COR-L47 (cell line): ENCODE results near the gene ELANE.

Experiments
- DNase-seq: peaks from one replicate; lab custom pipeline; 2025; lab: John Stamatoyannopoulos, UW

ELANE gene

GRCh38 chr19:879711-880438 lies 27.8 kb downstream of the ELANE start:
- DNase-seq, result no peak

DNA sequence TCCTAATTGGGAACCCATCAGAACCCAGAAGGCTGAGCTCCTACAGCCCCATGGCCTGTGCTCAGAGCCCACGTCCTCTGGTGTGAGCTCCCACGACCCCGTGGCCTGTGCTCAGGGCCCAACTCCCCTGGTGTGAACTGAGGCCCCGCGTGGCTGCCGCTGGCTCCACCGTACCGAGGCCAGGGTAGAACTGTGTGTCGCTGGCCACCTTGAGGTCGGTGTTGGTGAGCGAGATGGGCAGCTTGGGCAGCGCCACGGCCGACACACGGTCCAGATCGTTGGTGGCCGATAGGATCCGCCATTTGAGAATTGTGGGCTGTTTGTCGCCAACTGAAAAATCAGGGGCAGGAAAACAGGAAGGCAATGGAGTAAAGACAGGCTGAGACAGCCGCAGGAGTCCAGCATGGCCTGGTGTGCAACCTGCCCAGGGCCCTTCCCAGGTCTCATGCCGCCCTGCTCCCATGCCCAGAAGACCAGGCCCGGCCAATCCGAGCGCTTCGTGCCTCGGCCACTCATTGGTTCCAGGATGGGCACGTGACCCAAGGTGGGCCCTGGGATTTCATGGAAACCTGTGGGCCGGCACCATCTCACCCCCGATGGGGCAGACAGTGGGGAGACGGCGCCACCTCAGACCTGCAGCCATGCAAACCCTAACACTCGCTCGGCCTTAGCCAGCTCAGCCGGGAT lies 29.4 kb downstream of the ELANE start:
- no peak for DNase-seq

DNA sequence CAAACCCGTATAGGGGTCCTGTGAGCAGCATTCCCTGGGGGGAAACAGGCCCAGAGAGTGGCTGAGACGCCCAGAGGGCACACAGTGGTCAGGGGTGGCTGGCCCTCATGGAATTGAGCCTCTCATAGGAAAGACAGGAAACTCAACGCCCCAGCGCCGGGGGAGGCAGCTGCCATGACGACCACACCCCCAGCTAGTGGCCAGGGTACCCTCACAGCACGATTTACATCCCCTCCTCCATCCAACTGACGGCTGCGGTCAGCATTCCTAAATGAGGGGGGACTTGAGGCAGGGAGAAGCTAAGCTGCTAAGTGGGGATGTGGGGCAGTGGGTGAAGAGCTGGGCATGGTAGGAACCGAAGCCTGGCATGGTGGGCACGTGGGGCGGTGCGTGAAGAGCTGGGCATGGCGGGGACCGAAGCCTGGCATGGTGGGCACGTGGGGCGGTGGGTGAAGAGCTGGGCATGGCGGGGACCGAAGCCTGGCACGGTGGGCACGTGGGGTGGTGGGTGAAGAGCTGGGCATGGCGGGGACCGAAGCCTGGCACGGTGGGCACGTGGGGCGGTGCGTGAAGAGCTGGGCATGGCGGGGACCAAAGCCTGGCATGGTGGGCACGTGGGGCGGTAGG lies 30.9 kb downstream of the ELANE start:
- no peak for DNase-seq

GRCh38 chr19:883661-884211 lies 31.6 kb downstream of the ELANE start:
- DNase-seq, result no peak

- DNase-seq, result no peak
These were observed 32.5 kb downstream of the ELANE start for GRCh38 chr19:884420-885211.

- no peak for DNase-seq
These were observed 33.6 kb downstream of the ELANE start for GRCh38 chr19:885536-886224.

GRCh38 chr19:887072-887471 lies 35.0 kb downstream of the ELANE start:
- DNase-seq, result no peak

DNA sequence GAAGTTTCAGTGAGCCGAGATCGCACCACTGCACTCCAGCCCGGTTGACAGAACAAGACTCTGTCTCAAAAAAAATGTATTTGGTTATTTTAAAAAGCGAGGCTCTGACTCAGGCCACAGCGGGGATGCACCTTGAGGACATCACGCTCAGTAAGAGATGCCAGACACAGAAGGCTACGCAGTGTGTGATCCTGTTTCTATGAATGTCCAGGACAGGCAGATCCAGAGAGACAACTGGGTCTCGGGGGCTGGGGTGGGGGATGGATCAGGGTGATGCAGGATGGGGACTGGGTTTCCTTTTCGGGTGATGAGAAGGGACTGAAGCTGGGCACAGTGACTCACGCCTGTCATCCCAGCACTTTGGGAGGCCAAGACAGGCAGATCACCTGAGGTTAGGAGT lies 35.5 kb downstream of the ELANE start:
- DNase-seq, result no peak

DNA sequence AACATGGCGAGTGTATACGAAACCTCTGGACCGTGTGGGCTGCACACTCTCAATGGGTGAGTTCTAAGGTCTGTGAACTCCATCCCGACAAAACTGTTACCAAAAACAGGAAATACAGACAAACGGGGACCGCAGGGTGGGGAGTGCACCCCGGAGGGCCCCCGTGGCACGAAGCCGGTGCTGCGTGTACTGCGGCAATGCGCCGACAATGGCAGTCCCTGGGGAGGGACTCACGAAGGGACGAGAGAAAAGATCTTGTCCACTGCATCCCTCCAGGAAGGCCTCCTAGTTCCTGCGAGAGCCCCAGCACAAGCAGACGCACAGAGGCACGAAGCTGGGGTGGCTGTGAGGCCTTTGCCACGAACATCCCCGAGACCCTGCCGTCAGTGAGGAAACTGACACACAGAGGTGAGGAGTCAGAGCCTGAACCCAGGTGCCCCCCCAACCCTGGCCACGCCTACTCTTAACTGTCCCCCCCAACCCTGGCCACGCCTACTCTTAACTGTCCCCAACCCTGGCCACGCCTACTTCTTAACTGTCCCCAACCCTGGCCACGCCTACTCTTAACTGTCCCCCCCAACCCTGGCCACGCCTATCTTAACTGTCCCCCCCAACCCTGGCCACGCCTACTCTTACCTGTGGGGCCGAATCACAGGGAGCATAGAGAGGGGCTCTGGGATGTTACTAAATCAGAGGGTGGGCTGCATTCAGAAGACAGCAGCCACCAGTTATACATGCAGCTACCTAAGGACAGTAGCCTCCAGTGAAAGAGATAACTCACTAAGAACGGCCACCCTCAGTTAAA lies 36.7 kb downstream of the ELANE start:
- no peak for DNase-seq

DNA sequence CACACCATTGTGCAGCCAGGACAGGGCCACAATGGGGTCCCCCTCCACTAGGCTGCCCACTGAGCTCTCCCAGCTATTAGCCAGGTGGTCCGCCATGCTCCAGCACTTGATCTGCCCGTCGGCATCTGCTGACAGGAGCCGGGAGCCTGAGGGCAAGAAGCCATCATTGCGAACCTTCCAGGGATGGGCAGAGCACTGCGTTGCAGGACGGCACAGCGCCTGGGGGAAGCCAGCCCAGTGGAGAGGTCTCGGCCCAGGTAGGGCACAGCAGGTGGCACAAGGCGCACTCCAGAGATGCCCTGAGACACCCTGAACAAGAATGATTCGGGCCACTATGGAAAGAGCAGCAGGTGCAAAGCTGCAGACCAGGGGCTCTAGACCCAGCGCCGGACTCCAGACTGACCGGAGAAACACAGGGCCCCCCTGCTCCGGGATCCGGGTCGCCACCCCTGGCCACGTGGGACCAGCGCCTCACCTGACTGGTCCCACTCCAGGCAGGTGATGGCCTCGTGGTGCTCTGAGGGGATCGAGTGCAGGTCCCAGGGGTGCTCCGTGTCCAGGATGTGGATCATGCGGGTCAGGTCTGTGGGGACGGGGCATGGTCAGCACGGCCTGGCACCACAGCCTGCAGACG lies 37.7 kb downstream of the ELANE start:
- no peak for DNase-seq

GRCh38 chr19:890831-891230 lies 38.7 kb downstream of the ELANE start:
- no peak for DNase-seq

DNA sequence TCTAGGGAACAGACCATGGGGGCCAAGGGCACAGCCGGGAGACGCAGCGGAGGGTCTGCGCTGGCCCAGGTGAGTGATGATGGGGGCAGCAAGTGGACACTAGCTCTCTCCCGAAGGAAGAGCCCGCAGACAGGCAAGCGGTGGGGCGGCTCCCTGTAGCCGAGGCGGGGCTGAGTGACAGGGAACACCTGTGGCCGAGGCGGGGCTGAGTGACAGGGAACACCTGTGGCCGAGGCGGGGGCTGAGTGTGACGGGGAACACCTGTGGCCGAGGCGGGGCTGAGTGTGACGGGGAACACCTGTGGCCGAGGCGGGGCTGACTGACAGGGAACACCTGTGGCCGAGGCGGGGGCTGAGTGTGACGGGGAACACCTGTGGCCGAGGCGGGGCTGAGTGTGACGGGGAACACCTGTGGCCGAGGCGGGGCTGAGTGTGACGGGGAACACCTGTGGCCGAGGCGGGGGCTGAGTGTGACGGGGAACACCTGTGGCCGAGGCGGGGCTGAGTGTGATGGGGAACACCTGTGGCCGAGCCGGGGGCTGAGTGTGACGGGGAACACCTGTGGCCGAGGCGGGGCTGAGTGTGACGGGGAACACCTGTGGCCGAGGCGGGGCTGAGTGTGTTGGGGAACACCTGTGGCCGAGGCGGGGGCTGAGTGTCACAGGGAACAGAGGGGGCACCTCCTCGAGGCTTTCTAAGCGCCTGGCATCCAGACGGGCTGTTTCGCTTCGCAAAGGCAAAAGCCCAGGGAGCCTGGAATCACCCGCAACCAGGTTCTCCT lies 39.5 kb downstream of the ELANE start:
- DNase-seq, result peak; percentile 52

GRCh38 chr19:892243-892893 lies 40.3 kb downstream of the ELANE start:
- no peak for DNase-seq

- peak; percentile 94 for DNase-seq
These were observed 41.0 kb downstream of the ELANE start, which contains the start of the genes MED16 and RNU6-9 for GRCh38 chr19:892894-893689. Gene MED16 (minus strand): TSS chr19:893187. CDS start chr19:891131, 2,056 bp downstream. Gene RNU6-9 (plus strand): TSS chr19:893484.

- DNase-seq, result no peak
These were observed 44.3 kb downstream of the ELANE start for GRCh38 chr19:896434-896833.

GRCh38 chr19:896999-897398 lies 44.9 kb downstream of the ELANE start:
- no peak for DNase-seq

GRCh38 chr19:897442-898039 lies 45.4 kb downstream of the ELANE start:
- DNase-seq, result no peak
